GM19239 (cell line): Measurements from ENCODE around the gene CFDP1.

Source experiments
- DNase-seq: peaks from one replicate; pipeline ENCODE4 v3.0.0; 2011; ENCODE audit warnings: low spot score; ENCODE audit not compliant: insufficient read length
- FAIRE-seq: peaks from 2 replicates; lab custom pipeline; 2011; peaks lifted over from hg19 to GRCh38; lab: Jason Lieb, UNC

The CFDP1 gene

DNA sequence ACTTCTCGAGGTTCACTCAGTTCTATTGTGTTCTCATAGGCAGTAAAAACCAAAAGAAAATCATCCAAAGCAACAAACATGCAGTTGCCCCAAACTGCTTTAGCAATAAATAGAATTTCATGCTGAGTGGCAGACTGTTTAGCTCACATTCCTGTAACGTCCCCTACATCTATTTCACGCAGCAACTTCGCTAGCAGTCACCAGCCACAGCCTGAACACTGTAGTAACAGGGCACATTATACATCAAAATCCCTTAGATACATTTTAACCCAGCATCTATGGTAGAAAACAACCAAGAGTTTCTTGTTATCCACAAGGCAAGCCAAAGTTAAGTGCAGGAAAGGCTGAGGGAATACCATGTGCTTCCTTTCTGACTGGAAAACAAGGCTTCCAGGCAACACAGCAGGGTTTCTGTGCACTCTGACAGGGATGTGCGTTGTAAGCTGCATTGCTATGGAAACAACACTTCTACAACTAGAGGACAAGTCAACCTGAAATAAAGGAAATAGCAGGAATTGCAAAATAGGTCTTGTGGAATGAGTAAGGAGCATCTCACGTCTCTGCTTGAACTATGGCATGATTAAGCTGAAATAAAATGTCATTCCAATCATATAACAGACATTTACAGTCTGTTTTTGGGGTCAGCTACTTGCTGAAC is 55.4 kb downstream of the CFDP1 start:
- DNase-seq (no peak), FAIRE-seq (peak; percentile 88)

GRCh38 chr16:75376475-75377161 is 56.7 kb downstream of the CFDP1 start:
- DNase-seq = no peak
- no peak for FAIRE-seq

DNA sequence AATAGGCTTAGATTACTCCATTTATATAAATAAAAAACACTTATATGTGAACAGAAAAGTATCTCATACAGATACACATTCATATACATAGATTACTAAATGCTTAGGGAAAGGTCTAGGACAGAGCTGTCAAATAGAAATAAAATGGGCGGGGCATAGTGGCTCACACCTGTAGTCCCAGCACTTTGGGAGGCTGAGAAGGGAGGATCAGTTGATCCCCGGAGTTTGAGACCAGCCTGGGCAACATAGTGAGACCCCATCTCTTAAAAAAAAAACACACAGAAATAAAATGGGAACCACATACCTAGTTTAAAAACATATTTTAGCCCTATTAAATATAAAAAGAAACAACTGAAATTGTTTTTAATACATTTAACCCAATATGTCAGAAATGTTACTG is 58.9 kb downstream of the CFDP1 start:
- no peak for FAIRE-seq
- DNase-seq = no peak

- no peak for DNase-seq
Observed at GRCh38 chr16:75372236-75372856, 61.0 kb downstream of the CFDP1 start.

DNA sequence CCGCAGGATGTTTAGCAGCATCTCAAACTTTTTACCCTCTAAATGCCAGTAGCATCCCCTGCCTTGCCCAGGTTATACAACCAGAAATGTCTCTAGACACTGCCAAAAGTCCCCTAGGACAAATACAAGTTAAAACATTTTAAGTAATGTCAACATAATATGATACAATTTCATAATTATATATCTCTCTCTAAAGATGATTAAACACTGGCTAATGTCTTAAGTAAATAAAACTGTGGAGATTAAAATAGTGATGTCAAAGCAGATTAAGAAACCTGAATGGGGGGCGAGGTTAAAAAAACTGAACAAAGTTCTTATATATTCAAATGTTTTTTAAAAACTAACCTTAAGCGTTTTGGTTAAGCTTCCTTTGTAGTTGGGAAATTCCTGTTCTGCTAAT is 62.1 kb downstream of the CFDP1 start:
- DNase-seq = no peak
- no peak for FAIRE-seq

More at GRCh38 chr16:75372236-75372856, 61.0 kb downstream of the CFDP1 start:
- no peak for FAIRE-seq

DNA sequence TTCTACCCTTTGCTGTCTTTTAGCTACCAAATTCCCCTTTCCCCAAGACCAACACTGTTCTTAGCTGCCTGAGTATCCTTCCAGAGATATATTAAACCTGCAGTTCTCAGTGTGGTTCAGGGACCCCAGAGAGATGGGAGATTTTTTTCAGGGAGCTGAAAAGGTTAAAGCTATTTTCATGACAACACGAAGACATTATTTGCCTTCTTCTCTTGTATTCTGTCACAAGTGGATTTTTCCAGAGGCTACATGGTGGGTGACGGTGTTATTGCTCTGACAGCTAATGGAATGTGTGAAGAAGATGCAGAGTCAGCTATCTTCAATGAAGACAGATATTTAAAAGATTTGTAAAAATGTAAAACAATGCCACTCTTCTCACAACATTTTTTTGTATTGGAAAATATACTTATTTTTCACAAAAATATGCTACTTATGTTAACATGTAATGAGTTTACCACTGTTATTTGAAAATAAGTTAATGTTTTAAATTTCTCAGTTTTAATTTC is 69.0 kb downstream of the CFDP1 start:
- FAIRE-seq (no peak), DNase-seq (no peak)

GRCh38 chr16:75362846-75363245 is 70.5 kb downstream of the CFDP1 start:
- DNase-seq = no peak
- no peak for FAIRE-seq

DNA sequence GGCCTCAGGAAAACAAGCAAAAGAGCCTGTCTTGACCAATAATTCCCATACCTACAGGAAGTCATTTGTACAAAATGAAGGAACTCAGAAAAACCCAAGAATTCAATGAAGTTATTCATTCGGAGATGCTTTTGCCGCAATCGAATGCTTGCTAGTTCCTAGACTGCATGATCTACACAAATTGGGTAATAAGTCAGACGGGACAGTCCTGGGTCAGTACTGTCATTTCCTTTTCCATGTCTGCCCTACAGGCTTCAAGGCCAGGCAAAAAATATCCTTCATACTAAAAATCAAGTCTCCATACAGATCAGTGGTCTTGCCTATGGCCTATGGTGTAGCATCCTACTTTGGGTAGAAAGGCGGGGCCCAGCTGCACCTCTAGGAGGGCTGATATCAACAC is 71.4 kb downstream of the CFDP1 start:
- DNase-seq (no peak), FAIRE-seq (no peak)

DNA sequence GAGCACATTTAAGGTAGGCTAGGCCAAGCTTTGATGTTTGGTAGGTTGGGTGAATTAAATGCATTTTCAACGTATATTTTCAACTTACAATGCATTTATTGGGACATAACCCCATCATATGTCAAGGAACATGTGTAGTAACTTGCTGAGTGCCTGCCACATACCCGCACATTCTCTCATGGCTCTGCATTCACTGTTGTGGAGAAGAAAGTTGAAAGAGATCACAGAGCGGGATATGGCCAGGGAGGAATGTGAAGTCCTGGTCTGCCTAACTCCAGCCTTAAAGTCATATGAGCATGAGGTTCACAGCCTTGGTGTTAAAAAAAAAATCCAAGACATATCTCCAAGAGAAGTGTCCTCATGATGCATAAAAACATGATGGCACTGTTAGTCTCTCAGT is 79.1 kb downstream of the CFDP1 start:
- DNase-seq (no peak), FAIRE-seq (no peak)

DNA sequence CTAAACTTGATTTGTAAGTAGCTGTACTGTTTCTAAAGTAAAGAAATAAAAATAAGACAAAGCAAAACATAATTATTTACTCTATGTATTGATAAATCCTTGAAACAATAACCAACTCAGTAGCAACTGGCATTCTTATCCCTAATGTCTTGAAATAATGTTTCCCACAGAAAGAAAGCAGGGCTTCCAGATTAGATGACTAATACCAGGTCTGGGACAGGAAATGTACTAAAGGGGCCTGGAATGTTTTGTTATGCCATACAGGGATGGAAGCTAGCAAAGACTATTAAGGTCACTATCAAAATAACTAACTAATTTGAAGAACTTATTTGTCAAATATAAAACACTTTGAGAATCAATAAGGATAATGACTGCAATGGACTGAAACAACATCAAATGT is 82.1 kb downstream of the CFDP1 start:
- DNase-seq (no peak), FAIRE-seq (no peak)

GRCh38 chr16:75345711-75346110 is 87.6 kb downstream of the CFDP1 start:
- DNase-seq (no peak), FAIRE-seq (no peak)

DNA sequence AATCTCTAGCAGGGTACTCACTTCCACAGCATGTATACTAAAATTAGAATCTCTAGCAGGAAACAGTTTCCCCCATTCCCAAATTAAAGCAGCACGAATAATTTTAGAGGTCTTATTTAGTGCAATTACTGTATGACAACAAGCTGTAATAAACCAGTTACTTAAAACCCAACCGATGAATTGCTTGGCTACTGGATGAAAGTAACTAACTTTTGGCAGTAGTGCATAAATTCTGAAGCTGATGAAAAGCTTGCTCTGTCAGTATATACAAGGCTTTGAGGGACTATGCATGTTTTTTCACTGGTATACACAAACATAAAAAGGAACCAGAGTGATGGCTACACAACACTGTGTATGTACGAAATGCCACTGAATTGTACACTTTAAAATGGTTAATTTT is 89.4 kb downstream of the CFDP1 start:
- DNase-seq = no peak
- FAIRE-seq = no peak

- FAIRE-seq (no peak), DNase-seq (no peak)
Observed at GRCh38 chr16:75343286-75343685, 90.0 kb downstream of the CFDP1 start.

DNA sequence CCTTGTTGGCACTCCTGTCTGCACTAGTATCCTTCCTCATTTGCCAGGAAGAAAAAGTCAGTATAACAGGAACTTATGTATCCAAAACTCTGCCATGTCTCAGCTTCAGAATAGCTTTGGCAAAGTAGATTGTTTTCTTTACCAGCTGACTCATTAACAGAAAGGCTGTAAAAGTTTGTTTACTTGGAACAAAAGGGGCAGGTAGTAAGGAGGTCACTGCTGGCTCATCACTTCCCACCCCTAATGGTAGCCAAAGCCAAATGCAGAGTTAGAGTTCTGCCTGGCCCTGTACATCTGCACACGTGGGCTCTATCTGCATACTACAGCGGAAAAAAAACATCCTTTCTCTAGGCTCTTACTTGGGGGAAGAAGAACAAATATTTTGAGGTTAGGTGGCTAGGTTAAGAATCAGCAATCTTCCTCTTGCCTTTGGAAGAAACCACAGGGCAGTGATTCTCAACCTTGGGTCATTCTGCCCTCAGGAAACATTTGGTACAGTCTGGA is 90.9 kb downstream of the CFDP1 start:
- FAIRE-seq = no peak

GRCh38 chr16:75341564-75342307 is 91.6 kb downstream of the CFDP1 start:
- FAIRE-seq (no peak), DNase-seq (no peak)

More for the DNA sequence above, 90.9 kb downstream of the CFDP1 start:
- DNase-seq = no peak

- DNase-seq (no peak), FAIRE-seq (no peak)
Observed at GRCh38 chr16:75340741-75341491, 92.4 kb downstream of the CFDP1 start.

DNA sequence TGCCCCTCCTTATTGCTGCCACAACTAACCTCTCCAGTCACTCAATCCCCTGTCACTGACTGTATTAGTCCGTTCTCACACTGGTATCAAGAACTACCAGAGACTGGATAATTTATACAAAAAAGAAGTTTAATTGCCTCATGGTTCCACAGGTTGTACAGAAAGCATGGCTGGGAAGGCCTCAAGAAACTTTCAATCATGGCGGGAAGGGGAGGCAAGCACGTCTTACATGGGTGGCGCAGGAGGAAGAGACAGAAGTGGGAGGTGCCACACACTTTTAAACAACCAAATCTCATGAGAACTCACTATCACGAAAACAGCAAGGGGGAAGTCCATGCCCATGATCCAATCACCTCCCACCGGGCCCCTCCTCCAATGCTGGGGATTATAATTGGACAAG is 95.9 kb downstream of the CFDP1 start:
- no peak for DNase-seq
- FAIRE-seq = no peak

DNA sequence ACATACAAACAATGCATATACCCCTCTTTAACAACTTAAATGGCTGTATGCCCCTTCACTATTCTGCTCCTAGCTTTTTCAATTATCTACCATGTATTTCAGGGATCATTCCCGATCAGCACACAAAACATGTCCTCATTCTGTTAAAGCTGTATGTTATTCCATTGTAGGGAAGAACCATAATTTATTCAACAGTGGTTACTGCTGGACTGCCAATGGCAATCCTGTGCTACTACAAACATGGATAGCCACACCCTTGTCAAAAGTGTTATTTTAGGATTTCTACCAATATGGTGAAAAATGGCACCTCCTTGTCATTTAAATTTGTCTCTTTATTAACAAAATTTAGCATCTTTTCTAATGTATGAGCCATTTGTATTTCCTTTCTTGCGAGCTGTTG is 96.8 kb downstream of the CFDP1 start:
- no peak for FAIRE-seq

GRCh38 chr16:75333721-75334163 is 99.6 kb downstream of the CFDP1 start:
- no peak for FAIRE-seq
- no peak for DNase-seq

More for the DNA sequence above, 96.8 kb downstream of the CFDP1 start:
- DNase-seq = no peak

- no peak for FAIRE-seq
- DNase-seq = no peak
Observed at GRCh38 chr16:75329943-75330342, 103.4 kb downstream of the CFDP1 start.
